MCF 10A (cell line): ENCODE data around the gene CHMP5. TPM values are rescaled to one million over a fixed set of nuclear protein-coding genes. Genes with fewer than 3 reads are reported as not detected.

Experiments used
- BruUV-seq: library from RNA; stranded (reverse); fragments of 400-500 nt; replicated peaks from 2 replicates; lab custom pipeline; 2021; lab: Mats Ljungman, UMichigan
- CTCF ChIA-PET: fragments of 300-600 bp; sonication (Branson Sonifier 250); formaldehyde crosslinking; extraction: SDS; loops from one replicate; lab custom pipeline; 2021; ENCODE audit warnings: antibody characterized with exemption, inconsistent platforms; lab: Yijun Ruan, JAX
- POLR2A ChIA-PET: fragments of 300-600, 350-650 bp; sonication (Branson Sonifier 250); formaldehyde crosslinking; extraction: SDS; loops from one replicate; lab custom pipeline; 2020; ENCODE audit warnings: antibody characterized with exemption, inconsistent platforms; lab: Yijun Ruan, JAX
- DNase-seq: peaks from one replicate; pipeline ENCODE4 v3.0.0-alpha.2; 2018; ENCODE audit not compliant: unreplicated experiment
- H3K27ac Mint-ChIP-seq: one replicate; pipeline ENCODE4 v1.8.0; 2022; ENCODE audit warnings: mild to moderate bottlenecking, low read depth, mixed read lengths; ENCODE audit not compliant: unreplicated experiment
- H3K27me3 Mint-ChIP-seq: one replicate; pipeline ENCODE4 v1.8.0; 2022; ENCODE audit warnings: mixed read lengths; ENCODE audit not compliant: insufficient read depth, unreplicated experiment
- H3K36me3 Mint-ChIP-seq: one replicate; pipeline ENCODE4 v1.8.0; 2022; ENCODE audit warnings: mild to moderate bottlenecking, moderate library complexity, mixed read lengths; ENCODE audit not compliant: insufficient read depth, unreplicated experiment
- H3K4me1 Mint-ChIP-seq: one replicate; pipeline ENCODE4 v1.8.0; 2022; ENCODE audit warnings: mixed read lengths; ENCODE audit not compliant: insufficient read depth, unreplicated experiment
- H3K4me3 Mint-ChIP-seq: one replicate; pipeline ENCODE4 v1.8.0; 2022; ENCODE audit warnings: mild to moderate bottlenecking, moderate library complexity, mixed read lengths; ENCODE audit not compliant: unreplicated experiment
- H3K9me3 Mint-ChIP-seq: one replicate; pipeline ENCODE4 v1.8.0; 2022; ENCODE audit warnings: mixed read lengths; ENCODE audit not compliant: unreplicated experiment
- CTCF ChIP-seq: fragments of 200-600 bp; IDR thresholded peaks from one replicate; pipeline ENCODE4 v1.8.0; 2022; ENCODE audit warnings: antibody characterized with exemption, mild to moderate bottlenecking; ENCODE audit not compliant: unreplicated experiment
- intact Hi-C: fragments of 100-400 bp; cut with micrococcal nuclease; formaldehyde crosslinking; loops from 2 replicates; pipeline ENCODE4 v1.14.1; 2022
- total RNA-seq: library from RNA; stranded (reverse); gene quantifications from 2 replicates; pipeline ENCODE4 v1.2.3, GENCODE V29; 2022

CHMP5 gene
- total RNA-seq, 1 experiment from 2014 or later: 67.6 TPM

DNA sequence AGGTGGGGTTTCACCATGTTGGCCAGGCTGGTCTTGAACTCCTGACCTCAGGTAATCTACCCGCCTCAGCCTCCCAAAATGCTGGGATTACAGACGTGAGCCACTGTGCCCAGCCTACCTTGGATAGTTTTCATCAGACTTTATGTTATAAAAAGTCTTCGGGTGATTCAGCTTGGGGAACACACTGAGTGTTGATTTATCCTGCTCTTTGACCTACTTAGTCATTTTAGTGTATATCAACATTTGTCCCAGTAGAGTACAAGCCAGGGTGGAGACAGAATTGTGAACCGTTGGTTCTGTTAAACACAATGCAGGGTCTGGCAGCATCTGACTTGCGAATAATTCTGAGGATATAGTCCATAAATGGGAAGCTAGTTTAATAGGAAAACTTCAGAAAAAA lies 65.1 kb downstream of the CHMP5 start:
- TF ChIP-seq CTCF: no peak
- H3K36me3 Mint-ChIP-seq: peaks cover 91% of the 10 kb centered on the region
- peak; percentile 64 for DNase-seq
- H3K9me3 Mint-ChIP-seq: no peaks in the 10 kb centered on the region
- intact Hi-C loops: loop anchor here (1.0 kb wide), 2 partner anchors 10 to 40 kb away; partner anchors contain the start of gene NFX1
- H3K4me1 Mint-ChIP-seq: peaks cover 26% of the 10 kb centered on the region
- H3K4me3 Mint-ChIP-seq: peak overlapping the region; percentile 16
- ChIA-PET CTCF (no interaction called here), POLR2A (interaction anchor here (0.6 to 7.9 kb wide), 4 partner anchors 11 to 44 kb away, joined by 3 to 63 read pairs (median 10); partner anchors contain the start of gene NFX1)
- BruUV-seq: no TSS peak
- H3K27ac Mint-ChIP-seq: peak overlapping the region; percentile 85
- no peaks in the 10 kb centered on the region for H3K27me3 Mint-ChIP-seq

- intact Hi-C loops: no loop called here
- no peak overlapping the region for H3K4me3 Mint-ChIP-seq
- ChIA-PET POLR2A (interaction anchor here (1.6 to 7.9 kb wide), 3 partner anchors 12 to 41 kb away, joined by 5 to 63 read pairs (median 9); partner anchors contain the start of gene NFX1), CTCF (interaction anchor here (1.8 kb wide), 1 partner anchor 44 kb away, joined by 4 read pairs; no protein-coding TSS in a partner anchor)
- TF ChIP-seq CTCF: no peak
- H3K27me3 Mint-ChIP-seq: no peaks in the 10 kb centered on the region
- no peak overlapping the region for H3K27ac Mint-ChIP-seq
- no TSS peak for BruUV-seq
- no peak for DNase-seq
- no peaks in the 10 kb centered on the region for H3K9me3 Mint-ChIP-seq
- H3K36me3 Mint-ChIP-seq: peaks cover 81% of the 10 kb centered on the region
- H3K4me1 Mint-ChIP-seq: peaks cover 26% of the 10 kb centered on the region
These were observed 66.6 kb downstream of the CHMP5 start for GRCh38 chr9:33331377-33331891.

Other genes starting within 250 kb of the CHMP5 start
- gene DNAJA1, start 239.8 kb upstream of the CHMP5 start, total RNA-seq: 58.2 and 82.7 TPM in 2 replicates
- gene SMU1, start 188.4 kb upstream of the CHMP5 start, total RNA-seq: 17.2 and 19.3 TPM in 2 replicates
- gene B4GALT1, start 97.7 kb upstream of the CHMP5 start, total RNA-seq: 155 and 184 TPM in 2 replicates
- not detected in 2 replicates for gene SPINK4, start 24.9 kb upstream of the CHMP5 start, total RNA-seq
- gene BAG1, start 341 bp upstream of the CHMP5 start, total RNA-seq: 75.7 and 91.8 TPM in 2 replicates
- gene NFX1, start 25.5 kb downstream of the CHMP5 start, total RNA-seq: 66.7 and 78.5 TPM in 2 replicates
- gene AQP7, start 137.5 kb downstream of the CHMP5 start, total RNA-seq: not detected in 2 replicates
- 0.83 and 0.89 TPM in 2 replicates for gene AQP3, start 182.5 kb downstream of the CHMP5 start, total RNA-seq
- gene NOL6, start 208.9 kb downstream of the CHMP5 start, total RNA-seq: 37.2 and 48.6 TPM in 2 replicates